Mesenteric fat pad (tissue), 1 donor: Measurements from ENCODE around the gene EXO1. TPM values are rescaled to one million over a fixed set of nuclear protein-coding genes. Genes with fewer than 3 reads are reported as not detected.
"Not testable (repeated sequence)": the region's sequence is repeated elsewhere in the genome, so short reads cannot be mapped to it uniquely, and the experiment has no call there.

Experiments
- DNase-seq: peaks from one replicate; pipeline ENCODE4 v3.0.0-alpha.2; 2020; ENCODE audit warnings: low spot score
- total RNA-seq: library from RNA; stranded (reverse); fragmentation: NEBNext Ultra II Directional; extraction: Animal tissue kit (Norgen Biotek cat#: 25700); gene quantifications from one replicate; pipeline ENCODE4 v1.2.1, GENCODE V29; 2021
- donor health status: DM: yes; HTN: yes; CAD: no.

The EXO1 gene
- total RNA-seq, 1 donor from 2014 or later, result 0.48 TPM

- no peak for DNase-seq
Measured at GRCh38 chr1:241836941-241837340, 11.1 kb upstream of the EXO1 start.

- no peak for DNase-seq
Measured at GRCh38 chr1:241837416-241837815, 10.6 kb upstream of the EXO1 start.

DNA sequence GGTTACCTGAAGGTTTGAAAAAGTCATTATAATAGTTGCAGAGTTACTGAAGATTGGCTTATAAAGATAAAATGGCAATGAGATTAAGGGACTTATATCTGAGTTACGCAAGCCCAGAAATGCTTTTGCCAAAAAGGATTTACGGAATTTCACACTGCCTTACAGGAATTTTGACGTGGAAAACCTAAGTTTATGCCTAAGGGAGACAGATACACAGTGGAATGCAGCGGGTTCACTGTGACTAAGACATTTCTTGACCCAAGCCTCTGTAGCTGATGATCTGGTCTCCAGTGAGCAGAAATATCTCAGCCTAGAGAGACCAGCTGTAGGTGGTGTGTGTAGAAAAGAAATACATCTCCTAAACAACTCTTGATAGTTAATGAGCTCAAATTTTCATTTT is 10.1 kb upstream of the EXO1 start:
- DNase-seq, result no peak

- no peak for DNase-seq
Measured at GRCh38 chr1:241838897-241839296, 9.1 kb upstream of the EXO1 start.

- DNase-seq, result no peak
Measured at GRCh38 chr1:241839369-241839979, 8.5 kb upstream of the EXO1 start.

DNA sequence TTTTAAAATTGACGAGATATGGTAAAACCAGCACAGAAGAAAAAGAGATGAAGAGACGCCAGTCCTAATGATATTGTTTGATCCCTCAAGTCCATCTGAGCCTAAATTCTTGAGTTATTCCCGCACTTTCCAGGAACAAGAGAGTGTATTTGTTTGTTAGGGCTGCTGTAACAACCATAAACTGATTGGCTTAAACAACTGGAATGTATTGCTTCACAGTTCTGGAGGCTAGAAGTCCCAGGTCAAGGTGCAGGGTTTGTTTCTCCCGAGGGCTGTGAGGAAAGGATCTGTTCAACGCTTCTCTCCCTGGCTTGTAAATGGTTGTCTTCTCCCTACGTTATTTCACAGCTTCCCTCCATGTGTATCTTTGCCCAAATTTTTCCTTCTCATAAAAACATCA is 7.8 kb upstream of the EXO1 start:
- no peak for DNase-seq

DNA sequence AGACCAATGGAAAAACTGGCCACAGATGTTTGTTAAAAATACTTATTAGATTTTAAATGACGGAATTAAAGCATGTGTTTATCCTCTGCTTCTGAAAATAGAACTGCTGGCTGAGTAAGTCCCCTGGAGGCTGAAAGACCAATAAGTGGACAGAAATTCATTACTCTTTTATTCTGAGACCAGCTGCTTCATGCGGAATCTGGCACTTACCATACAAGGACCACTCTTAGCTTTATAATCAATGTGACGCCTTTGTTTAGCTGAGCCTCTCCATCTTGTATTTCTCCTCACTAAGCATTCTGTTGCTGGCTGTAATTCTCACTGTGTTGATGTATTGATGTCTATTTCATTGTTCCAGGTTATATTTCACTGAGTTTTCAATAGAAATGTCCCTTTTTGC is 6.3 kb upstream of the EXO1 start:
- no peak for DNase-seq

DNA sequence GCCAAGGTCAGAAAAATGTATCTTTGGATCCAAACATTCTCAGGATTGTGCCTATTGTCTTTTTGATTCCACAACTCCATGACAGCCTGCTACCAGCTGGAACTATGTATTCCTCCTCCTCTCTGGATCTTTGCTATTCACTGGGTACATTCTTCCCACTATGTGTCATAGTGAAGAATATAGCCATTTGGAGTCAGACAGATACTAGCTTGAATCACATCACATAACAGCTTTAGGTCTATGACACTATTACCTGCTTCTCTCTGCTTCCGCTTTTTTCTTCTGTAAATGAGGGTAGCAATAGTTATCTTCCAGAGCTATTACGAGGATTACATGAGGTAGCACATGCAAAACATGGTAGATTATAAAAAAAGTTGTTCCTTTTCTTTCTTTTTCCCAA is 5.4 kb upstream of the EXO1 start:
- DNase-seq, result no peak

DNA sequence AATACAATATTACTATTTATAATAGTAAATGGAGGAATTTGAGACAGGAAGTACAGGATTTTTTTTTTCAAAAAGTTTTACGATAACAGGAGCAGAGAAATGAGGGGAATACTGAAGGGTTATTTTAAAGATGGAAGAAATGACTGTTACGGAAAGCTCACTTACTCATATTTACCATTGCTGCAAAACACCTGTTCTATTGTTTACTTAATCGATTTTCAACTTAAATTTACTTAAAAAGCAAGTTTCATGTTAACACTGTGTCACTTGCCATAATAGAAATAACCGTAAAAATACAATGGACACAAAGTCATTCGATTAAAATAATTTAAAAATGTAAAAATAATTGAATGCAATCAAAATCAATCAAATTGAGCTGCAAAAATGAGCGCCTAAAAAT is 3.4 kb upstream of the EXO1 start:
- DNase-seq, result no peak

GRCh38 chr1:241846375-241846774 is 1.6 kb upstream of the EXO1 start:
- DNase-seq, result no peak

DNA sequence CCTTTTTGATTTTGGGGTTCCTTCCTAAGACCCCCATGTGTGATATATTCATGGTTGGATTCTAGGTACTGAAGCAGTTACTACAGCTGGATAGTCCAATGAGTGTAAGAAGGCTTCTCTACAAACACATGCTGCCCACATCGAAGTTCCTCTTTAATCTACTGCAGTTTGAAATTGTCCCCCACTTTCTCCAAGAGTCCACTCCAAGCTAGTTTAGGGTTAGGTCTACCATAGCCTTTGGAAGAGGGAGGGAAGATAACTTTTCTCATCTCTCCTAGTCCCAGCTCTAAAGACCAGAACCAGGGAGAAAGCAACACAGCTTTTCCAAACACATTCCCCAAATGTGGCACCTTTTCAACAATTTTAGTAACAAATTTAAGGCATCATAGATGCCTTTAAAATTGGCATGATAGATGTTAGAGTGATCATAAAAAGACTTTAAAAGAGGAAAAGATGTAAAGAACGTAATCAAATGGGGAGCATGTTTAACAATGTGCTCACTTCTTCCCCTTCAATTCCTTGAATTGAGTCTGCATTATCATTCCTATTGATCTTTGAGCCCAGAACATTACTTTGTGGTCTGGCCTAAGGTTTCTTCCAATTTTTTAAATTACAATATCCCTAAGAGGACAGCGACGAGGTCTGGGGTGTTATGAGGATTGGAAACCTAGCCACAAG is 1.0 kb upstream of the EXO1 start:
- DNase-seq, result no peak

GRCh38 chr1:241847540-241847795 is 536 bp upstream of the EXO1 start:
- DNase-seq, result no peak

DNA sequence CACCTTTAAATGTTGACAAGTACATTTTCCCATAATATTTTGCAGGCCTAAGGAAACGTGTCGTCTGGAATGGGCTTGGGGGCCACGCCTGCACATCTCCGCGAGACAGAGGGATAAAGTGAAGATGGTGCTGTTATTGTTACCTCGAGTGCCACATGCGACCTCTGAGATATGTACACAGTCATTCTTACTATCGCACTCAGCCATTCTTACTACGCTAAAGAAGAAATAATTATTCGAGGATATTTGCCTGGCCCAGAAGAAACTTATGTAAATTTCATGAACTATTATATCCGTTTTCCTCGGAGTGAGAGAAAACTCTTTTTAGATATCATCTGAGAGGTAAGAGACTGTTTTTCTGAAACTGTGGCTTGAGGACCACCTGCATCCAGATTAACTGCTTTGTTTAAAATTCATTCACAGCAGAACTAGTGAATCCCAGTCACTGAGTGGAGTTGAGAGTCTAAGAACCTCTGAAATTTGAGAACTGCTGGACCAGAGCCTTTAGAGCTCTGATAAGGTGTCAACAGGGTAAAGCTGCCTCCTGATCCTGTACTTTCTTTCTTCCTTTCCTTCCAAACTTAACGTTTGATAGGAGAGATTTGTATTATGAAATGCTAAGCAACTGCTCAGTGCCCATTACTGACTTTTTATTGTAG is 811 bp downstream of the EXO1 start:
- DNase-seq, result no peak

- DNase-seq, result no peak
Measured at GRCh38 chr1:241849345-241849695, 1.3 kb downstream of the EXO1 start.

DNA sequence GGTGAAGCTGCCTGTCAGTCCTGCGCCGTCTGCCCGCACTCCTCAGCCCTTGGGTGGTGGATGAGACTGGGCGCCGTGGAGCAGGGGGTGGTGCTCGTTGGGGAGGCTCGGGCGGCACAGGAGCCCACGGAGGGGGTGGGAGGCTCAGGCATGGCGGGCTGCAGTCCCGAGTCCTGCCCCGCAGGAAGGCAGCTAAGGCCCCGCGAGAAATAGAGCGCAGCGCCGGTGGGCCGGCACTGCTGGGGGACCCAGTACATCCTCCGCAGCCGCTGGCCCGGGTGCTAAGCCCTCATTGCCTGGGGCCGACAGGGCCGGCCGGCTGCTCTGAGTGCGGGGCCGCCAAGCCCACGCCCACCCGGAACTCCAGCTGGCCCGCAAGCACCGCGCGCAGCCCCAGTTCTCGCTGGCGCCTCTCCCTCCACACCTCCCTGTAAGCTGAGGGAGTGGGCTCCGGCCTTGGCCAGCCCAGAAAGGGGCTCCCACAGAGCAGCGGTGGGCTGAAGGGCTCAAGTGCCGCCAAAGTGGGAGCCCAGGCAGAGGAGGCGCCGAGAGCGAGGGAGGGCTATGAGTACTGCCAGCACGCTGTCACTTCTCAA is 7.6 kb downstream of the EXO1 start:
- DNase-seq, result not testable (repeated sequence)

DNA sequence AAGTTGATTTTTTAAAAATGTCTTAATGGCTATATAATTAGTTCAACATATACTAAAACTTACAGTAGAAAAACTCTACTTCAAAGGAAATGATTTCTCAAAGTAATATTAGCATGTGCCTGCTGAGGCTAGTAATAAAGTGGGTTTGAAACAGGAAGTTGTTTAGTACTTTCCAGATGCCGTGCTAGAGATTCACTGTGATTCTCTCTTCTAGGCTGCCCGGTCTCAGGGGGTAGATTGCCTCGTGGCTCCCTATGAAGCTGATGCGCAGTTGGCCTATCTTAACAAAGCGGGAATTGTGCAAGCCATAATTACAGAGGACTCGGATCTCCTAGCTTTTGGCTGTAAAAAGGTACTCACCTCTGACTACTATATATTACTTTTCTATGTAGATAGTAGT is 9.1 kb downstream of the EXO1 start:
- no peak for DNase-seq

DNA sequence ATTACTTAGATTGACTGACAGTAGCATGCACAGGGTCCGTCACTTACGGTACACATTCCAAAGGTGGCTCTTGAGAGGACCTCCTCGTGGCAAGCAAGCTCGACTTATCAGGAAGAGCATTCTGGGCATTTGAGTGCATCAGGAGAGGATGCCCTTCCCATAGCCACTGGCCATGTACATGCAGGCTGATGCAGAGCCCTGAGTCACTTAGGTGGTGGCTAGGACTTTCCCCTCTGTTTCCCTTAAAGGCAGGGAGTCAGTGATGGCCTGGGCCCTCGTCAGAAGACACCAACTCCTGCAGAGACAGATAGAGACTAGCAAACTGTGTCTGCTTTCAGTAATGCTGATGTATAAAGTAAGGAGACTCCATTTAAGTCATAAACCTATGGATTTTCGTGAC is 12.9 kb downstream of the EXO1 start:
- no peak for DNase-seq

DNA sequence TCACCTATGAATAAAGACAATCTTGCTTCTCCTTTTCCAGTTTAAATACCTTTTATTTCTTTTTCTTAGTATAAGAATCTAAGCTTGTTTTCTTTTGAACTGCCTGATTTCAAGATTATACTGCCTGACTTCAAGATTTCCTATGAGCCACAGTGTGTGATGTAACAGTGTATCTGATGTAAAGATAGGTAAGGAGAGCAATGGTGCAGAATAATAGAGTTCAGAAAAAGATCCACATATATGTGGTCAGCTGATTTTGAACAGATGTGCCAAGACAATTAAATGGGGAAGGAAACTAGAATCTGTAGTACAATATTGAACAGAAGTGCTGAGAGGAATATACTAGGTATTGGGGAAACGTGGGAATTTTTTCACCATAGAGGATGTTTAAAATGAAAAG is 21.0 kb downstream of the EXO1 start:
- DNase-seq, result no peak

DNA sequence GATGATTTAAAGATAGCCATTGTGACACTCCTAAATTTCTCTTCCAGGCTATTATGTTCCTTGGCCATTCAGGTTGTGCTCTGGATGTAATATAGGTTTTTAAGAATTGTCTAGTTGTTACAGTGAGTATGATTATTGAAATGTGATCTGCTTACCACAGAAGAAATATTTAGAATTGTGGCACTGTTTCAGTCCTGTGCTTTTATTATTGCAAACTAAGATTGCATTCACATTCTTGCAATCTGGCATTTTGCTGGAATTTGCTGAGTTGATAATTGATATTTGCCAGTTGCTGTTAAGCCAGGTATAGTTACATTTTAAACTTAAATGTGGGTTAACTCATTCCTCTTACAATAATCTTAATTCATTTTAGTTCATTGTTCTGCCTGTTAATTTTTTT is 22.3 kb downstream of the EXO1 start:
- DNase-seq, result no peak

DNA sequence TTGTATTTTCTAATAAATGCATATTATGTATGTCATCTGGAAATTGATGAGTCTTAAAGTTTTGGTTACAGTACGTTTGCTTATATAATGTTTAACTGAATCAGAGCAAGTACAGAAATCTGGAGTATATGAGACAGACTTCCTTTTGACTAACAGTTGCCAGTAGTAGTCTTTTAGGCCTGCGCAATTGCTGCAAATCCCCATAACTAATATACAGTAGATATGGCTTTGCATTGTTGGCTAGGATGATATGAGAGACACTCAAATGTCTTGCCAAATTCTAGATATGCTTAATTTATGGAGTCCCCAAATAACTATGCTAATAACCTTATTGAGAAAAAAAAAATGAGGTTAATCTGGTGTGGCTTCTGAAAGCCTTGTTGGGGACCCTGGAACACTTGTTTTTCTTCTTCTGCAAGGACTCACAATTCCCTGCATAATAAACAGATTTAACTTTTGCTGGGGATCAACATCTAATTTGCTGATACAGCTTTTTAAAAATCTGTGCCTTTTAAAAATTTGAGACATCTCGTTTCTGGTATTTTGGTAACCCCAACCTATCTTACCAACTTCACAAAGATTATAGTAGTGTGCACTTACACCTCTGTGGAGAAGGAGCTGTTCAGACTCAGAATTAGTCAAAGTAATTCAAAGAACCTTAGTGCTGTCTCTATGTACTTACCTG is 22.9 kb downstream of the EXO1 start:
- DNase-seq, result no peak

- no peak for DNase-seq
Measured at GRCh38 chr1:241881440-241881839, 33.4 kb downstream of the EXO1 start.

DNA sequence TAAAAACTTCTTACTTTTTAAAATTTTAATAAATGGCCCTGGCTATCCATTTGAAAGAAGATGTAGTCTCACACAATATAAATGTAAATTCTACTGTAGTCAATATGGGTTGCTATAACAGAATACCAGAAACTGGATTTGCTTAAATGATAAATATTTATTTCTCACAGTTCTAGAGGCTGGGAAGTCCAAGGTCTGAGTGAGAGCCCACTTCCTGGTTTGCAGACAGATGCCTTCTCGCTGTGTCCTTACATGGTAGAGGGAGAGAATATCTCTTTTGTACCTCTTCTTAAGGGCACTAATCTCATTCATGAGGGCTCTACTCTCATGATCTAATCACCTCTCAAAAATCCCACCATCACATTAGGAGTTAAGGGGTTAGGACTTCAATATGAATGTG is 35.2 kb downstream of the EXO1 start:
- DNase-seq, result no peak
